Activated T-cell treated with anti-CD3 and anti-CD28 coated beads, Interleukin-2, amount 50 U/mL, for 72 hours (primary cell): Measurements from ENCODE around the gene SIRPA. TPM values are rescaled to one million over a fixed set of nuclear protein-coding genes. Genes with fewer than 3 reads are reported as not detected.
A peak's percentile ranks its signal among the peaks of the same experiment; 100 is the strongest.

Source experiments
- ATAC-seq, 2 donors: fragments of 150-1000 bp; cut with Tn5 transposase; replicated peaks in 1 of 2; 2 replicates each; pipeline ENCODE4 v1.10.0; 2021; ENCODE audit warnings: moderate library complexity in 2 of 2, mild to moderate bottlenecking in 1 of 2
- DNase-seq, 2 donors: peaks; one replicate each; pipeline ENCODE4 v3.0.0; 2021 to 2022; ENCODE audit warnings: mixed read lengths in 1 of 2
- H3K27ac Mint-ChIP-seq: one replicate; pipeline ENCODE4 v1.8.0; 2022; ENCODE audit warnings: mild to moderate bottlenecking, moderate library complexity, mixed read lengths
- H3K27me3 Mint-ChIP-seq: one replicate; pipeline ENCODE4 v1.8.0; 2022; ENCODE audit warnings: low read depth, mixed read lengths
- H3K36me3 Mint-ChIP-seq, 2 donors: one replicate each; pipeline ENCODE4 v1.8.0; 2022; ENCODE audit warnings: mixed read lengths in 2 of 2, mild to moderate bottlenecking in 1 of 2; ENCODE audit not compliant: insufficient read depth in 2 of 2
- H3K4me1 Mint-ChIP-seq: one replicate; pipeline ENCODE4 v1.8.0; 2022; ENCODE audit warnings: low read depth, mixed read lengths
- H3K4me3 Mint-ChIP-seq, 2 donors: one replicate each; pipeline ENCODE4 v1.8.0; 2022; ENCODE audit warnings: mild to moderate bottlenecking in 2 of 2, mixed read lengths in 2 of 2, moderate library complexity in 2 of 2
- H3K9me3 Mint-ChIP-seq, 2 donors: one replicate each; pipeline ENCODE4 v1.8.0; 2022; ENCODE audit warnings: mixed read lengths in 2 of 2
- total RNA-seq, 2 donors: library from RNA; stranded (reverse); gene quantifications; one replicate each; pipeline ENCODE4 v1.2.3, GENCODE V29; 2022

Gene SIRPA
- total RNA-seq, 2 donors from 2014 or later, result 0.05 to 0.22 TPM

DNA sequence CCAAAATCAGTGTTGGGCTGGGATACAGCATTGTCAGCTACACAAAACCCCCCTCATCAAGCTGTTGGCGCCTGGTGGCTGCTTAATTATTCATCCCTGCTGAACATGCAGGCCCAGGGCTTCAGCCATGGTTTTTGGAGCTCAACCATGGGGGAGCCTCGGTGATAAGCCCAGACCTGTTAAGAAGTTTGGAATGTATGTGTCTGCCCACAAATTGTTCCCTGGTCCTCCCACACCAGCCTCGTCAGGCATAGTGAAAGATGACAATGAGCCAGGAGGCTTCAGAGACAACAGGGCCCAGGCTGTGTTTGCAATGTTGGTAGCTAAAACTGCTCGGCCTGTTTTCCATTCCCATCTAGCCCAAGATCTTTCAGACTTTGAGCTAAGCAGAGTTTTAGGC, 34.8 kb upstream of the SIRPA start:
- peaks cover 33% of the 10 kb centered on the region for H3K27me3 Mint-ChIP-seq
- no peaks in the 10 kb centered on the region for H3K36me3 Mint-ChIP-seq
- no peak overlapping the region for H3K4me3 Mint-ChIP-seq

DNA sequence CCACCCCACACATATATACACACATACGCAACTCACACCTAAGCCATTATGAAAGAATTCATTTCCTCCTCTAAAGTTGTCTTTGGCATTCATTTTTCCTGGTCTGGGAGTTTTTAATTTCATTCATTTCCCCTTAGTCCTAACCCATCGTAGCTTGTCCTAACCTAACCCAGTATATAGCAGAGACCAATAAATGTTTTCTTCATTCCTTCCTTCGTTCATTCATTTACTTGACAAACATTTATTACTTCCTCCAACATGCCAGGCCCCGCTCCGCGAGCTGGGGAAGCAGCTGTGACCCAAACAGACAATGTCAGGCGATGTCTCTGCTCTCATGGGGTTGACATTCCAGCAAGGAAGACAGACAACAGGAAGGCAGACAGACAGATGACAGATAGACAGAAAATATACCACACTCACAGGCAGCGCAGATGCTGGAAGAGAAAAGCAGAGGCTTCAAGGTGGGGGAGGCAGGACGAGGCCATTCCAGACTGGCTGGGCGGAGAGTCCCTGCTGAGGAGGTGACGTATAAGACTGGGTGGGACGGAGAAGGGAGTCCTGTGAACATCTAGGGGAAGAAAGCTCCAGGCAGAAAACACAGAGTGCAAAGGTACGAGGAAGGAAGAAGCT, 33.7 kb upstream of the SIRPA start:
- Mint-ChIP-seq H3K27ac (no peak overlapping the region), H3K36me3 (no peaks in the 10 kb centered on the region), H3K4me3 (no peak overlapping the region), H3K27me3 (peaks cover 32% of the 10 kb centered on the region), H3K4me1 (no peaks in the 10 kb centered on the region), H3K9me3 (no peaks in the 10 kb centered on the region)
- DNase-seq, result no peak
- no peak for ATAC-seq

More for the DNA sequence above, 34.8 kb upstream of the SIRPA start:
- H3K4me1 Mint-ChIP-seq, result no peaks in the 10 kb centered on the region
- no peaks in the 10 kb centered on the region for H3K9me3 Mint-ChIP-seq
- DNase-seq, result no peak
- no peak overlapping the region for H3K27ac Mint-ChIP-seq
- no peak for ATAC-seq

DNA sequence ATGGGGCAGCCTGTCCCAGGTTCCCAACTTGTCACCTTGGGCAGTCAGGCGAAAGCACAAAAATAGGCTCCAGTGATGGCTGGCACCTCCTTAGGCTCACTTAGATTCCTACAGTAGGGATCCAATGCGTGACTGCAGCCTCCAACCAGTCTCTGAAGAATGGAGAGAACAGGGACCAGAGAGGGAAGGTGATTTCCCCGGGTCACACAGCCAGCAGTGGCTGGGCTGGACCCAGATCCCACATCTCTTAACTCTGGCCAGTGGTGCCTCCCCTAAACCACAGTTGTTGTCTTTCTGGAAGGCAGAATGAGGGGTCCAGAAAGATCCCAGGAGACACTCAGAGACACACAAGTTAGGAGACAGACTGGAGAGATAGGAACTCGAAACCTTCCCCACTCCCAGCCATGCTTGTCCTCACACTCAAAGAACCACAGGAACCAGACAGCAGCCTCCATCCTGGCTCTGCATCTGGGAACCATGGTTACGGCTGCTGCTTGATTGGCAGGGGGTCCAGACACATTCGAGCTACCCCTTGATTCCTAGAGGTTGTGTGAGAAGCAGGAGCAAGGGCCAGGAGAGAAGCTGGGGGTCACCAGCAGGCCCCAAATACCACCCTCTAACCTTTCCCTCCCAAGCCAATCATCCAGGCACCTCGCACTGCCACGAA, 33.1 kb upstream of the SIRPA start:
- no peak overlapping the region for H3K27ac Mint-ChIP-seq
- DNase-seq, result no peak
- peaks cover 38% of the 10 kb centered on the region for H3K27me3 Mint-ChIP-seq
- ATAC-seq, result no peak
- no peaks in the 10 kb centered on the region for H3K36me3 Mint-ChIP-seq
- no peaks in the 10 kb centered on the region for H3K9me3 Mint-ChIP-seq
- no peak overlapping the region for H3K4me3 Mint-ChIP-seq
- no peaks in the 10 kb centered on the region for H3K4me1 Mint-ChIP-seq

DNA sequence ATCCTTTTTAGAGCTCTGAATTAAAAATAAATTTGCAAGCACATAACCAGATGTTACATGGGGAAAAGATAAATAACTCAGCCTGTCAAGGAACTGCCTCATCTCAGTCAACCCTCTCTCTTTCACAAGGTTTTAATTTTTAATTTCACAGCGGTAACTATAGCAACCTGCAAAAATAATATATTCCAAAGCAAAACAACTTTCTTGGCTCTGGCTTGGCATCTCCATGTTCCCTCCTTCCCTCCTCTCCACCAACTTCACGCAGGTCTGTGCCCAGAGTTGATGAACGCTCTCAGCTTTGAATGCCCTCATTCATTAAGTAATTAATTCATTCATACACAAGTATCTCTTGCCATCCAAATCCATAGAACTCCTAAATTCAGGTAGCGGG, 32.5 kb upstream of the SIRPA start:
- no peaks in the 10 kb centered on the region for H3K4me1 Mint-ChIP-seq
- no peaks in the 10 kb centered on the region for H3K9me3 Mint-ChIP-seq
- H3K27ac Mint-ChIP-seq, result no peak overlapping the region
- no peak for ATAC-seq
- DNase-seq, result no peak
- no peaks in the 10 kb centered on the region for H3K36me3 Mint-ChIP-seq
- H3K4me3 Mint-ChIP-seq, result no peak overlapping the region
- H3K27me3 Mint-ChIP-seq, result peaks cover 43% of the 10 kb centered on the region

DNA sequence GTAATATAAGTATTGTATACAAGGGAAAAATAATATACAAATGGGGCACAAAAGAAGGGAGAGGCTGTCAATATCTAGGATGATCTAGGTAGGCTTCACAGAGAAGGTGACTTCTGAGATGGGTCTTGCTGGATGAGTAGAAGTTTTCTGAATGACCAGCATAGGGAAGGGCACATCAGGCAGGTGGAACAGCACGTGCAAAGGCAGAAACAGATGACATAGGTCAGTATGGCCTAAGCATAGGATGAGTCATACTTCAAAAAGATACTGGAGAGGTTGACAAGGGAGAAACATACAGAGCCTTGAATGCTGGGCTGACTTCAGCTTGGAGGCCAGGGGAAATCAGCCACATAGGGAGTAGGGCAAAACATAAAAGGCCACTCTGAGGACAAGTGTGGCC, 31.9 kb upstream of the SIRPA start:
- DNase-seq (no peak), ATAC-seq (no peak)
- no peaks in the 10 kb centered on the region for H3K36me3 Mint-ChIP-seq
- no peak overlapping the region for H3K27ac Mint-ChIP-seq
- no peak overlapping the region for H3K4me3 Mint-ChIP-seq
- H3K4me1 Mint-ChIP-seq, result no peaks in the 10 kb centered on the region
- no peaks in the 10 kb centered on the region for H3K9me3 Mint-ChIP-seq
- peaks cover 48% of the 10 kb centered on the region for H3K27me3 Mint-ChIP-seq

DNA sequence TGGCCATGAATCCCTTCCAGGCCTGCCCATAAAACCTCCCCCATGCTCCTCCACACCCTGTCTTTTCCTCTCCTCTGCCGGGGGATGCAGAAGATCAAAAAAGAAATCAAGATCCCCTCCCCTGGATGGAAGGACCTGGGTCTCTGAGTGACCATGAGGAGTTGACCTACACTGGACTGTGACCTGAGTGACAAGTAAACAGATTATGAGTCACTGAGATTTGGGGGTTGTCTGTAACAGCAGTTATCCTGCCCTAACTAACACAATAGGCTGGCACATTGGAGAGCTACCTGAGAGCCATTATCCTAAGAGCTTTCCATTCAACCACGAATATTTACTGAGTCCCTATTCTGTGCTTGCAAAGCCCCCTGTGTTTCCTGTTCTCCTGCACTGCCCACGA, 28.4 kb upstream of the SIRPA start:
- DNase-seq (no peak), ATAC-seq (no peak)
- no peak overlapping the region for H3K4me3 Mint-ChIP-seq
- H3K36me3 Mint-ChIP-seq, result no peaks in the 10 kb centered on the region
- H3K27ac Mint-ChIP-seq, result no peak overlapping the region
- peaks cover 69% of the 10 kb centered on the region for H3K27me3 Mint-ChIP-seq
- H3K4me1 Mint-ChIP-seq, result peaks cover 7% of the 10 kb centered on the region
- H3K9me3 Mint-ChIP-seq, result no peaks in the 10 kb centered on the region

DNA sequence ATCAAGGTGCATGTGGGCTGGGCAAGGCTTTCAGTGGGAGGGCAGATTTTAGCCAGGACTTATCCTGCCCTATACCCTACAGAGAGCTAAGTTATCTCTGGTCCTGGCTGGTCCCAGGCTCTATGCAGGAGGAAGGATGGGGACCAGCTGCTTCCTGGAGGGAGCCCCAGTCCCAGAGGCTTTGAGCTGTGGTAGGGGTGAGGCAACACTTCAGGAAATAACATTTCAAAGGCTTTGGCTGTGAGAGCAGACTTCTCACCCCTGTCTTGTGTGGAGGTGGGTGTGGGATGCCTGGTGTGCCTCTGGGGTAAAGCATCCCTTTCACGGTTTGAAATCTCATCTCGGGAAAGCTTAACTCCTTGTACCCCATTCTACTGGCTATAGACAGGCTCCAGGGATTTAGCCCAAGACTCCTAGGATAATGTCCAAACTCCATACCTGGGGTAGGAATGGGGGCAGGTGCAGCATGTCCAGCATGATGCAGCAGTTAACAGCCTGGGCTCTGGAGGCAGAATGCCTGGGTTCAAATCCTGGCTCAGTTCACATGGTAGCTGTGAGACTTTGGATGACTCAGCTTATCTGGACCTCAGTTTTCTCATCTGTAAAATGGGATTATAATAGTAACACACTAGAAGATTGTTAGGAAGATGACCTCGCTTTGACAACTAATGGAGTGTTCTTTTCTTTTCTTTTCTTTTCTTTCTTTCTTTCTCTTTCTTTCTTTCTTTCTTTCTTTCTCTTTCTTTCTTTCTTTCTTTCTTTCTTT, 27.5 kb upstream of the SIRPA start:
- no peak overlapping the region for H3K4me3 Mint-ChIP-seq
- no peaks in the 10 kb centered on the region for H3K36me3 Mint-ChIP-seq
- peaks cover 69% of the 10 kb centered on the region for H3K27me3 Mint-ChIP-seq
- no peak overlapping the region for H3K27ac Mint-ChIP-seq
- H3K4me1 Mint-ChIP-seq, result peaks cover 8% of the 10 kb centered on the region
- ATAC-seq (no peak), DNase-seq (no peak)
- H3K9me3 Mint-ChIP-seq, result no peaks in the 10 kb centered on the region

DNA sequence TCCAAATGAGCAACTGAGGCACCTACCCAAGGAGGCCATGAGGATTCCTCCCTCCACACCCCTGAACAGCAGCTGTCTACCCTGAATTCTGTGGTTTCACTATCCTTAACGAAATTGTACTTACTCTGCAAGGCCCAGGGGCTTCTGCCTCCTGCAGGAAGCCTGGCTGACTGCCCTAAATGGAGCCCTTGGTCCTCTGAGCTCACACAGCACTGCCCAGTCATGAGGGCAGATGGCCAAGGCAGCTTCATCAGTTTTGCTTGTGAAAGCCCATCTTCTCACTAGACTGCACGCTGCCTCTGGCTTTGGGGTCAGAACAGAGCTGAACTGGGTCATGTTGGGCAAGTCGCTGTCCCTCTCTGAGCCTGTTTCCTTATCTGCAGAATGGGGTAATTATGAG, 26.4 kb upstream of the SIRPA start:
- Mint-ChIP-seq H3K36me3 (no peaks in the 10 kb centered on the region), H3K4me3 (no peak overlapping the region), H3K27ac (no peak overlapping the region), H3K27me3 (peaks cover 61% of the 10 kb centered on the region), H3K4me1 (peaks cover 10% of the 10 kb centered on the region), H3K9me3 (no peaks in the 10 kb centered on the region)
- no peak for DNase-seq
- no peak for ATAC-seq

DNA sequence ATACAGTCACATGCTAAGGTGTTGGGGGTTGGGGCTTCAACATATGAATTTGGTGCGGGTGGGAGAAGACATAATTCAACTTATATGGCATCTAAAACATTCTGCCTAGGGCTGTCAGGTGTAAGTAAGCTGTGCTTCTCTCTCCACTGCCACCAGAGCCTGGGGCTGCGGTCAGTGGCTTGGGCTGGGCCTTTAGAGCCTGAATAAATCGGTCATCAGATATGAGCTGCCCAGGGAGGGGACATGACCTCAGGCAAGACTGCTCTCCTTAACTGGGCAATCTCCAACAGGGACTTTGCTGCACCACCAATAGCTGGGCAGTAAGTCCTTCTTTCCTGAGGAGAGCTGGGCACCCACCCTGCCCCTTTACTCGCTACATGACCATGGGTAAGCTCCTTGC, 24.9 kb upstream of the SIRPA start:
- H3K4me1 Mint-ChIP-seq, result peaks cover 10% of the 10 kb centered on the region
- no peak overlapping the region for H3K27ac Mint-ChIP-seq
- no peak for DNase-seq
- H3K9me3 Mint-ChIP-seq, result no peaks in the 10 kb centered on the region
- H3K4me3 Mint-ChIP-seq, result no peak overlapping the region
- peaks cover 53% of the 10 kb centered on the region for H3K27me3 Mint-ChIP-seq
- no peaks in the 10 kb centered on the region for H3K36me3 Mint-ChIP-seq
- no peak for ATAC-seq

DNA sequence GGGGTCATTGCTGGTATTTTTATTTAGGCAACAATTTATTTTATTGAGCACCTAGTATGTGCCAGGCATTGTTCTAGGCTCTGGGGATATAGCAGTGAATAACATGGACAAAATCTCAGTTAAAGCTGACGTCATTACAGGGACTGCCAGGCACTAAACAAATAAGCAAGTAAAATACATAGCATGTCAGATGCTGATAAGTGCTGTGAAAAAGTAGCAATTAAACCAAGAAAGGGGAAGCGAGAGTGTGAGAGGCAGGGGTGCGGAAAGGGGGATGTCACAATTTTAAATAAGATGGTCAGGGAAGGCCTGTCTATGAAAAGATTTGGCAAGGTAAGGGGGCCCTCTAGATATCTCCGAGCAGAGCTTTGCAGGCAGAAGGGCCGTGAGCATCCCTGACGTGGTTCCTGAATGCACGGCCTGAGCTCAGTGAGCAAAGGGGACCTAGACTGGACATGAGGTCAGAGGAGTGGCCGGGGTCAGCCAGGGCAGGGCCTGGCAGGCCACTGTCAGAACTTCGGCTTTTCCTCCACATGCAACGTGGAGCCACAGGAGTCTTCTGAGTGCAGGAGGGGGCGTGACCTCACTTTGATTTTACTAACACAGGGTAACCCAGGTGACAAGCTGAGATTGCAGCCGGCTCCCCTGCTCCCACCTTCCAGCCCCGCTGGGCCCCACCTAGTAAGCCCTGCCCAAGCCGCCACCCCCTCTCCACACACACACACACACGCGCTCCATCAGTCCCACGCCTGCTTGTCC, 24.2 kb upstream of the SIRPA start:
- no peak for DNase-seq
- Mint-ChIP-seq H3K36me3 (no peaks in the 10 kb centered on the region), H3K4me1 (peaks cover 10% of the 10 kb centered on the region), H3K9me3 (no peaks in the 10 kb centered on the region), H3K27me3 (peaks cover 47% of the 10 kb centered on the region), H3K4me3 (no peak overlapping the region), H3K27ac (no peak overlapping the region)
- no peak for ATAC-seq

DNA sequence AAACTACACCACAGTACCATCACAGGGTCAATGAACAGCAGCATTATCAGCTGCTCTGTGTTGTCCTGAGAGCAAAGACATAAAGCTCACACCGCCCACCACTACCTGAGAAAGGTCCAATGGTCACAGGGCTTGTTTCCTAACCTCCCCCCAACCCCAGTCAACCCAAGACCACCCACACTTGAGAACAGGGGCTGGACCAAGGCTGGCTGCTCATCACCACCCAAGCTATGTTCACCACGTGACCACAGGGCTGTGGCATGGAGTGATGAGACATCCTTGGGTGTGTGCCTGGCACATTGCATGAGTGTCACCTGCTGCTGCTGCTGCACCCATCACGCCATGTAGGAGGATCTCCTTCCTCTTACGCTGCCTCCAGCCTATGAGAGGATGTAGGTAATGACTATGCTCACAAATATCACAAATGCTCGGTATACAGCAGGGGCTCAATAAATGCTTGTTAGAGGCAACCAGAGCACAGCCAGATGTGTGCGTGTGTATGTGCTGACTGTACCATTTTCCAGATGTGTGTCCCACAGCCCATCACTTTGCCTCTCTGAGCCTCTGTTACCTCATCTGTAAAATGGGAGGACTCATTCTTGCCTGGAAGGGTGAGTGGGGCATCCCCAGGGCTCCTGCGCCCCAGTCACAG, 23.3 kb upstream of the SIRPA start:
- Mint-ChIP-seq H3K4me3 (no peak overlapping the region), H3K36me3 (no peaks in the 10 kb centered on the region), H3K4me1 (peaks cover 10% of the 10 kb centered on the region), H3K27ac (no peak overlapping the region), H3K9me3 (no peaks in the 10 kb centered on the region), H3K27me3 (peaks cover 39% of the 10 kb centered on the region)
- ATAC-seq (peak; percentile 85 to 92), DNase-seq (peak; percentile 44 to 79)

DNA sequence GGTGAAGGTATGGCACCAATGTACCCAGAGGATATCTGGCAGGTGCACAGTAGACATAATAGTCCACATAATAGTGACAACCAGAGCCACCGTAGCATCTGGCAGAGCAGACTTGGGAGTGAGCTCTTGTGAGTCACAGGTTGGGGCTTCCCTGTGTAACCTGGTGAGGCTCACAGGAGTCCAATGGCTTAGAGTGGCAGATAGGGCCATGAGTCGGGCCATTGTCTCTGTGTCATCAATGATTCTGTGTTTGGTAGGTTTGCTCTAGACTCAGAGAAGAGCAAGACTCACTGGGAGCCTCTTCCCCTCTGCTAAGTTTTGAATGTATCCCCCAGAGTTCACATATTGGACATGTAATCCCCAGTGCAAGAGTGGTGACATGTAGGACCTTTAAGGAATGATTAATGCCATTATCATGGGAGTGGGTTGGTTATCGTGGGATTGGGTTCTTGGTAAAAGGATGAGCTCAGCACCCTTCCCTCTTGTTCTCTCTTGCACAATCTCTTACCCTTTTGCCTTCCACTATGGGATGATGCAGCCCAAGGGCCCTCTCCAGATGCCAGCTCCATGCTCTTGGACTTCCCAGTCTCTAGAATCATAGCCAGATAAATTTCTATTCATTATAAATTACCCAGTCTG, 22.6 kb upstream of the SIRPA start:
- H3K4me1 Mint-ChIP-seq, result peaks cover 10% of the 10 kb centered on the region
- no peak overlapping the region for H3K4me3 Mint-ChIP-seq
- ATAC-seq, result peak; percentile 71 to 79
- no peaks in the 10 kb centered on the region for H3K9me3 Mint-ChIP-seq
- peaks cover 33% of the 10 kb centered on the region for H3K27me3 Mint-ChIP-seq
- peak; percentile 23 to 53 for DNase-seq
- H3K36me3 Mint-ChIP-seq, result no peaks in the 10 kb centered on the region
- no peak overlapping the region for H3K27ac Mint-ChIP-seq
